HL-60/S4 (cell line): ENCODE measurements around the gene ZNF771.

Experiments
- in situ Hi-C: fragments of 300-500 bp; cut with MboI; formaldehyde crosslinking; loops from 2 replicates; pipeline ENCODE4 v1.14.3; 2022; ENCODE audit warnings: low sequenced_read_pairs

ZNF771 gene

GRCh38 chr16:30407102-30407803 lies at the start of gene ZNF771:
ZNF771 (plus strand) TSS chr16:30407606; CDS start chr16:30408054, 448 bp downstream.
- in situ Hi-C loops: loop anchor here (25.0 kb wide), 1 partner anchor 295 kb away; the partner anchor contains the start of genes GDPD3 and MAPK3

- in situ Hi-C loops: no loop called here
These were observed 49.5 kb upstream of the ZNF771 start for GRCh38 chr16:30357715-30358576.

GRCh38 chr16:30358577-30358936 lies 48.8 kb upstream of the ZNF771 start:
- in situ Hi-C loops: no loop called here

- in situ Hi-C loops: no loop called here
These were observed 48.2 kb upstream of the ZNF771 start for GRCh38 chr16:30358990-30359870.

GRCh38 chr16:30359871-30360170 lies 47.6 kb upstream of the ZNF771 start:
- in situ Hi-C loops: no loop called here

GRCh38 chr16:30361180-30361579 lies 46.2 kb upstream of the ZNF771 start:
- in situ Hi-C loops: no loop called here

GRCh38 chr16:30365200-30365599 lies 42.2 kb upstream of the ZNF771 start:
- in situ Hi-C loops: no loop called here

- in situ Hi-C loops: no loop called here
These were observed 40.9 kb upstream of the ZNF771 start for GRCh38 chr16:30366511-30366910.

- in situ Hi-C loops: no loop called here
These were observed 39.9 kb upstream of the ZNF771 start for GRCh38 chr16:30367349-30368009.

- in situ Hi-C loops: no loop called here
These were observed 39.1 kb upstream of the ZNF771 start for GRCh38 chr16:30368122-30368791.

GRCh38 chr16:30368792-30369090 lies 38.7 kb upstream of the ZNF771 start:
- in situ Hi-C loops: no loop called here

GRCh38 chr16:30369091-30369937 lies 38.1 kb upstream of the ZNF771 start:
- in situ Hi-C loops: no loop called here

GRCh38 chr16:30369938-30370455 lies 37.4 kb upstream of the ZNF771 start:
- in situ Hi-C loops: no loop called here

- in situ Hi-C loops: no loop called here
These were observed 36.8 kb upstream of the ZNF771 start, which contains the start of gene TBC1D10B for GRCh38 chr16:30370456-30371247. TBC1D10B (minus strand) TSS chr16:30370494; CDS start chr16:30370183, 311 bp downstream.

- in situ Hi-C loops: no loop called here
These were observed 36.1 kb upstream of the ZNF771 start for GRCh38 chr16:30371248-30371816.

- in situ Hi-C loops: no loop called here
These were observed 35.2 kb upstream of the ZNF771 start for GRCh38 chr16:30372038-30372712.

GRCh38 chr16:30372725-30373124 lies 34.7 kb upstream of the ZNF771 start:
- in situ Hi-C loops: no loop called here
